WTC11 (cell line): Measurements from ENCODE around the gene LCP1. TPM values are rescaled to one million over a fixed set of nuclear protein-coding genes. Genes with fewer than 3 reads are reported as not detected.

Source experiments
- ATAC-seq: fragments of 200-7000 bp; cut with Tn5 transposase; 2 replicates; pipeline ENCODE4 v1.10.0; 2021; ENCODE audit warnings: mild to moderate bottlenecking, moderate library complexity
- CTCF ChIA-PET: fragments of 300-600 bp; sonication (Branson Sonifier 250); formaldehyde crosslinking; loops from one replicate; lab custom pipeline; 2021; ENCODE audit warnings: antibody characterized with exemption; lab: Charles Lee
- POLR2A ChIA-PET: fragments of 350-600 bp; sonication (Branson Sonifier 250); formaldehyde crosslinking; loops from one replicate; lab custom pipeline; 2021; ENCODE audit warnings: antibody characterized with exemption; lab: Charles Lee
- DNase-seq: peaks from one replicate; pipeline ENCODE4 v3.0.0; 2021; ENCODE audit warnings: low spot score
- H3K27ac Mint-ChIP-seq: 2 replicates; pipeline ENCODE4 v1.8.0; 2021; ENCODE audit warnings: mixed read lengths
- H3K27me3 Mint-ChIP-seq: 2 replicates; pipeline ENCODE4 v1.8.0; 2021; ENCODE audit warnings: low read depth, mild to moderate bottlenecking, moderate library complexity, mixed read lengths
- H3K36me3 Mint-ChIP-seq: 2 replicates; pipeline ENCODE4 v1.8.0; 2021; ENCODE audit warnings: mixed read lengths
- H3K4me1 Mint-ChIP-seq: 2 replicates; pipeline ENCODE4 v1.8.0; 2022; ENCODE audit warnings: mixed read lengths
- H3K4me3 Mint-ChIP-seq: 2 replicates; pipeline ENCODE4 v1.8.0; 2021; ENCODE audit warnings: mild to moderate bottlenecking, moderate library complexity, mixed read lengths
- H3K9me3 Mint-ChIP-seq: 2 replicates; pipeline ENCODE4 v1.8.0; 2021; ENCODE audit warnings: mixed read lengths
- ATF1 ChIP-seq: sonication (generic); formaldehyde crosslinking; IDR thresholded peaks from 2 replicates; pipeline ENCODE4 v1.8.1; 2023; ENCODE audit warnings: mild to moderate bottlenecking, moderate library complexity, missing genetic modification reagents
- CREB1 ChIP-seq: sonication (generic); formaldehyde crosslinking; IDR thresholded peaks from 2 replicates; pipeline ENCODE4 v1.8.0; 2023; ENCODE audit warnings: mild to moderate bottlenecking, missing genetic modification reagents
- CREM ChIP-seq: sonication (generic); formaldehyde crosslinking; IDR thresholded peaks from 2 replicates; pipeline ENCODE4 v1.8.1; 2022; ENCODE audit warnings: mild to moderate bottlenecking, missing genetic modification reagents, moderate library complexity
- E2F1 ChIP-seq: sonication (generic); formaldehyde crosslinking; IDR thresholded peaks from 2 replicates; pipeline ENCODE4 v1.8.0; 2022; ENCODE audit warnings: mild to moderate bottlenecking, missing genetic modification reagents
- E2F5 ChIP-seq: sonication (generic); formaldehyde crosslinking; IDR thresholded peaks from 2 replicates; pipeline ENCODE4 v1.8.1; 2022; ENCODE audit warnings: mild to moderate bottlenecking, moderate library complexity, missing genetic modification reagents
- GABPB1 ChIP-seq: sonication (generic); formaldehyde crosslinking; IDR thresholded peaks from 2 replicates; pipeline ENCODE4 v1.8.1; 2023; ENCODE audit warnings: mild to moderate bottlenecking, missing genetic modification reagents
- IRF2 ChIP-seq: sonication (generic); formaldehyde crosslinking; IDR thresholded peaks from 2 replicates; pipeline ENCODE4 v1.8.0; 2022; ENCODE audit warnings: low read depth, missing genetic modification reagents, borderline replicate concordance
- JAZF1 ChIP-seq: fragments of 250-450 bp; sonication (Bioruptor Pico); IDR thresholded peaks from 2 replicates; pipeline ENCODE4 v1.9.0; 2021; ENCODE audit warnings: moderate library complexity, mild to moderate bottlenecking, inconsistent platforms
- MXD4 ChIP-seq: fragments of 250-450 bp; sonication (Bioruptor Pico); IDR thresholded peaks from 2 replicates; pipeline ENCODE4 v1.8.0; 2021; ENCODE audit warnings: mild to moderate bottlenecking, moderate library complexity, borderline replicate concordance
- NFATC4 ChIP-seq: fragments of 250-450 bp; sonication (Bioruptor Pico); IDR thresholded peaks from 2 replicates; pipeline ENCODE4 v1.9.0; 2021; ENCODE audit warnings: mild to moderate bottlenecking
- NR2C2 ChIP-seq: sonication (generic); formaldehyde crosslinking; IDR thresholded peaks from 2 replicates; pipeline ENCODE4 v1.8.0; 2022; ENCODE audit warnings: mild to moderate bottlenecking, missing genetic modification reagents
- OVOL2 ChIP-seq: fragments of 250-450 bp; sonication (Bioruptor Pico); IDR thresholded peaks from 2 replicates; pipeline ENCODE4 v1.9.0; 2021; ENCODE audit warnings: mild to moderate bottlenecking, borderline replicate concordance
- PRRX2 ChIP-seq: fragments of 250-450 bp; sonication (Bioruptor Pico); IDR thresholded peaks from 2 replicates; pipeline ENCODE4 v1.8.0; 2021; ENCODE audit warnings: mild to moderate bottlenecking
- SOX15 ChIP-seq: fragments of 250-450 bp; sonication (Bioruptor Pico); IDR thresholded peaks from 2 replicates; pipeline ENCODE4 v1.9.0; 2021; ENCODE audit warnings: mild to moderate bottlenecking
- TEAD1 ChIP-seq: sonication (generic); formaldehyde crosslinking; IDR thresholded peaks from 2 replicates; pipeline ENCODE4 v1.8.0; 2022; ENCODE audit warnings: mild to moderate bottlenecking, missing genetic modification reagents
- TP53 ChIP-seq: sonication (generic); formaldehyde crosslinking; IDR thresholded peaks from 2 replicates; pipeline ENCODE4 v1.8.1; 2023; ENCODE audit warnings: mild to moderate bottlenecking, missing genetic modification reagents
- ZNF263 ChIP-seq: sonication (generic); formaldehyde crosslinking; IDR thresholded peaks from 2 replicates; pipeline ENCODE4 v1.8.1; 2022; ENCODE audit warnings: low read depth, mild to moderate bottlenecking, moderate library complexity, missing genetic modification reagents
- total RNA-seq: library from RNA; stranded (reverse); gene quantifications from 3 replicates; pipeline ENCODE4 v1.2.3, GENCODE V29; 2021
- TF ChIP-seq, protein P1 (sequence below): sonication (generic); formaldehyde crosslinking; IDR thresholded peaks from 2 replicates; pipeline ENCODE4 v1.8.0; 2023; ENCODE audit warnings: mild to moderate bottlenecking, missing genetic modification reagents
- TF ChIP-seq, protein P2 (sequence below): fragments of 200-600 bp; IDR thresholded peaks from 2 replicates; pipeline ENCODE4 v1.8.0; 2022; ENCODE audit warnings: antibody characterized with exemption
- TF ChIP-seq, protein P3 (sequence below): sonication (generic); formaldehyde crosslinking; IDR thresholded peaks from 2 replicates; pipeline ENCODE4 v1.8.1; 2022; ENCODE audit warnings: low read depth, mild to moderate bottlenecking, moderate library complexity, missing genetic modification reagents, borderline replicate concordance
- TF ChIP-seq, protein P4 (sequence below): sonication (generic); formaldehyde crosslinking; conservative IDR thresholded peaks from 2 replicates; pipeline ENCODE4 v1.8.1; 2023; ENCODE audit warnings: mild to moderate bottlenecking, low read depth, missing genetic modification reagents, moderate library complexity
- TF ChIP-seq, protein P5 (sequence below): sonication (generic); formaldehyde crosslinking; IDR thresholded peaks from 2 replicates; pipeline ENCODE4 v1.8.1; 2023; ENCODE audit warnings: mild to moderate bottlenecking, missing genetic modification reagents

LCP1 gene
- total RNA-seq, 1 experiment from 2014 or later: 3.2 TPM

DNA sequence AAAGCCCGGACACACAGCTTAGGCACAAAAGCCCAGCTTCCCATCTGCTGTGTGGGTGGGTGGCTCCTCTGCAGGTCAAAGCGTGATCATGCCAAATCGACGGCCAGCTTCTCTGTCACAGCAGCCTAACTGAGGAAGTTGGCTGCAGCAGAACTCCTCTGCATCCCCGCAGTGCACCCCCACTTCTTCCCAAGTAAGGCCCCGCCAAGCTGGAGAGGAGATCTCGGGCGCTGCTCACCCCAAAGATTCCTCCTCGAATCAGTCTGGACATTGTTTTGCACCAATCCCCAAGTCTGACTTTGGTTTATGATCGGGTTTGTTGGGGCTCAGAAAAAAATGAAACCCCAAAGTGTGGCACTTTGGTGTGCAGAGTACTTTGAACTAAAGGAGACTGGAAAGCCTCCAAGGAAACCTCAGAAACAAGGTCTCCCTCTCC, 57.4 kb downstream of the LCP1 start (continued):
- TF ChIP-seq PRRX2 (CRISPR knock-in tag) (no peak), ATF1 (CRISPR knock-in tag) (no peak), JAZF1 (CRISPR knock-in tag) (no peak), SOX15 (no peak), E2F5 (CRISPR knock-in tag) (no peak), GABPB1 (CRISPR knock-in tag) (no peak)
- TF ChIP-seq, protein P1, sequence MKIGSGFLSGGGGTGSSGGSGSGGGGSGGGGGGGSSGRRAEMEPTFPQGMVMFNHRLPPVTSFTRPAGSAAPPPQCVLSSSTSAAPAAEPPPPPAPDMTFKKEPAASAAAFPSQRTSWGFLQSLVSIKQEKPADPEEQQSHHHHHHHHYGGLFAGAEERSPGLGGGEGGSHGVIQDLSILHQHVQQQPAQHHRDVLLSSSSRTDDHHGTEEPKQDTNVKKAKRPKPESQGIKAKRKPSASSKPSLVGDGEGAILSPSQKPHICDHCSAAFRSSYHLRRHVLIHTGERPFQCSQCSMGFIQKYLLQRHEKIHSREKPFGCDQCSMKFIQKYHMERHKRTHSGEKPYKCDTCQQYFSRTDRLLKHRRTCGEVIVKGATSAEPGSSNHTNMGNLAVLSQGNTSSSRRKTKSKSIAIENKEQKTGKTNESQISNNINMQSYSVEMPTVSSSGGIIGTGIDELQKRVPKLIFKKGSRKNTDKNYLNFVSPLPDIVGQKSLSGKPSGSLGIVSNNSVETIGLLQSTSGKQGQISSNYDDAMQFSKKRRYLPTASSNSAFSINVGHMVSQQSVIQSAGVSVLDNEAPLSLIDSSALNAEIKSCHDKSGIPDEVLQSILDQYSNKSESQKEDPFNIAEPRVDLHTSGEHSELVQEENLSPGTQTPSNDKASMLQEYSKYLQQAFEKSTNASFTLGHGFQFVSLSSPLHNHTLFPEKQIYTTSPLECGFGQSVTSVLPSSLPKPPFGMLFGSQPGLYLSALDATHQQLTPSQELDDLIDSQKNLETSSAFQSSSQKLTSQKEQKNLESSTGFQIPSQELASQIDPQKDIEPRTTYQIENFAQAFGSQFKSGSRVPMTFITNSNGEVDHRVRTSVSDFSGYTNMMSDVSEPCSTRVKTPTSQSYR (CRISPR knock-in tag): no peak
- TF ChIP-seq, protein P2, sequence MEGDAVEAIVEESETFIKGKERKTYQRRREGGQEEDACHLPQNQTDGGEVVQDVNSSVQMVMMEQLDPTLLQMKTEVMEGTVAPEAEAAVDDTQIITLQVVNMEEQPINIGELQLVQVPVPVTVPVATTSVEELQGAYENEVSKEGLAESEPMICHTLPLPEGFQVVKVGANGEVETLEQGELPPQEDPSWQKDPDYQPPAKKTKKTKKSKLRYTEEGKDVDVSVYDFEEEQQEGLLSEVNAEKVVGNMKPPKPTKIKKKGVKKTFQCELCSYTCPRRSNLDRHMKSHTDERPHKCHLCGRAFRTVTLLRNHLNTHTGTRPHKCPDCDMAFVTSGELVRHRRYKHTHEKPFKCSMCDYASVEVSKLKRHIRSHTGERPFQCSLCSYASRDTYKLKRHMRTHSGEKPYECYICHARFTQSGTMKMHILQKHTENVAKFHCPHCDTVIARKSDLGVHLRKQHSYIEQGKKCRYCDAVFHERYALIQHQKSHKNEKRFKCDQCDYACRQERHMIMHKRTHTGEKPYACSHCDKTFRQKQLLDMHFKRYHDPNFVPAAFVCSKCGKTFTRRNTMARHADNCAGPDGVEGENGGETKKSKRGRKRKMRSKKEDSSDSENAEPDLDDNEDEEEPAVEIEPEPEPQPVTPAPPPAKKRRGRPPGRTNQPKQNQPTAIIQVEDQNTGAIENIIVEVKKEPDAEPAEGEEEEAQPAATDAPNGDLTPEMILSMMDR: no peak

DNA sequence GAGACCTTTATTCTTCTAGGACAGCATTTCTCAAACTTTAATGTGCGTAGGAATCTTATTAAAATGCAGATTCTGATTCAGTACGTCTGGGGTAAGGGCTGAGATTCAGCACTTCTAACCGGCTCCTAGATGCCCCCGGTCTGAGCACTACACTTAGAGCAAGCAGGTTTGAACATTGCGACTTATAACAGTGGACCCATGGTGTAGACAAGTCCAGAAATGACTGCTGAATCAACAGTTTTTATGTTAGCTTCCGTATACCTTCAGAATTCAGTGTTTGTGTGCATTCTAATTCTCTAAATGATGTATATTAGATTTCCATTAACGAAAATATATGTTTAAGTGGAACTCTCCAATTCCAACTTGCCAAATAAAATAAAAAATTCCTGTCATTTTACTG, 59.7 kb downstream of the LCP1 start:
- DNase-seq (no peak), ATAC-seq (no peak)
- CTCF ChIA-PET: no interaction called here
- TF ChIP-seq OVOL2 (no peak), GABPB1 (CRISPR knock-in tag) (no peak), MXD4 (no peak), TP53 (CRISPR knock-in tag) (no peak), NFATC4 (no peak)
- TF ChIP-seq, protein P3, sequence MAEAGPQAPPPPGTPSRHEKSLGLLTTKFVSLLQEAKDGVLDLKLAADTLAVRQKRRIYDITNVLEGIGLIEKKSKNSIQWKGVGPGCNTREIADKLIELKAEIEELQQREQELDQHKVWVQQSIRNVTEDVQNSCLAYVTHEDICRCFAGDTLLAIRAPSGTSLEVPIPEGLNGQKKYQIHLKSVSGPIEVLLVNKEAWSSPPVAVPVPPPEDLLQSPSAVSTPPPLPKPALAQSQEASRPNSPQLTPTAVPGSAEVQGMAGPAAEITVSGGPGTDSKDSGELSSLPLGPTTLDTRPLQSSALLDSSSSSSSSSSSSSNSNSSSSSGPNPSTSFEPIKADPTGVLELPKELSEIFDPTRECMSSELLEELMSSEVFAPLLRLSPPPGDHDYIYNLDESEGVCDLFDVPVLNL: no peak
- Mint-ChIP-seq H3K9me3 (peaks cover 11% of the 10 kb centered on the region), H3K4me1 (peaks cover 24% of the 10 kb centered on the region), H3K4me3 (no peak overlapping the region), H3K27ac (no peak overlapping the region), H3K27me3 (no peaks in the 10 kb centered on the region), H3K36me3 (no peaks in the 10 kb centered on the region)
- POLR2A ChIA-PET: no interaction called here

- H3K36me3 Mint-ChIP-seq: no peaks in the 10 kb centered on the region
- H3K27me3 Mint-ChIP-seq: no peaks in the 10 kb centered on the region
- no peak overlapping the region for H3K27ac Mint-ChIP-seq
- H3K4me1 Mint-ChIP-seq: peaks cover 24% of the 10 kb centered on the region
- ChIA-PET CTCF (interaction anchor here (0.6 kb wide), 1 partner anchor 63 kb away, joined by 3 read pairs; no protein-coding TSS in a partner anchor), POLR2A (interaction anchor here (0.6 kb wide), 1 partner anchor 44 kb away, joined by 3 read pairs; no protein-coding TSS in a partner anchor)
- H3K9me3 Mint-ChIP-seq: peaks cover 11% of the 10 kb centered on the region
- ATAC-seq: no peak
- H3K4me3 Mint-ChIP-seq: no peak overlapping the region
- DNase-seq: no peak
- no peak for TF ChIP-seq MXD4
- no peak for TF ChIP-seq CREM
- TF ChIP-seq IRF2 (CRISPR knock-in tag): no peak
- TF ChIP-seq, protein P4, sequence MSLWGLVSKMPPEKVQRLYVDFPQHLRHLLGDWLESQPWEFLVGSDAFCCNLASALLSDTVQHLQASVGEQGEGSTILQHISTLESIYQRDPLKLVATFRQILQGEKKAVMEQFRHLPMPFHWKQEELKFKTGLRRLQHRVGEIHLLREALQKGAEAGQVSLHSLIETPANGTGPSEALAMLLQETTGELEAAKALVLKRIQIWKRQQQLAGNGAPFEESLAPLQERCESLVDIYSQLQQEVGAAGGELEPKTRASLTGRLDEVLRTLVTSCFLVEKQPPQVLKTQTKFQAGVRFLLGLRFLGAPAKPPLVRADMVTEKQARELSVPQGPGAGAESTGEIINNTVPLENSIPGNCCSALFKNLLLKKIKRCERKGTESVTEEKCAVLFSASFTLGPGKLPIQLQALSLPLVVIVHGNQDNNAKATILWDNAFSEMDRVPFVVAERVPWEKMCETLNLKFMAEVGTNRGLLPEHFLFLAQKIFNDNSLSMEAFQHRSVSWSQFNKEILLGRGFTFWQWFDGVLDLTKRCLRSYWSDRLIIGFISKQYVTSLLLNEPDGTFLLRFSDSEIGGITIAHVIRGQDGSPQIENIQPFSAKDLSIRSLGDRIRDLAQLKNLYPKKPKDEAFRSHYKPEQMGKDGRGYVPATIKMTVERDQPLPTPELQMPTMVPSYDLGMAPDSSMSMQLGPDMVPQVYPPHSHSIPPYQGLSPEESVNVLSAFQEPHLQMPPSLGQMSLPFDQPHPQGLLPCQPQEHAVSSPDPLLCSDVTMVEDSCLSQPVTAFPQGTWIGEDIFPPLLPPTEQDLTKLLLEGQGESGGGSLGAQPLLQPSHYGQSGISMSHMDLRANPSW (CRISPR knock-in tag): no peak
- no peak for TF ChIP-seq NR2C2 (CRISPR knock-in tag)
- no peak for TF ChIP-seq CREB1
- no peak for TF ChIP-seq E2F1
- TF ChIP-seq SOX15: no peak
- TF ChIP-seq TEAD1 (CRISPR knock-in tag): no peak
- TF ChIP-seq, protein P5, sequence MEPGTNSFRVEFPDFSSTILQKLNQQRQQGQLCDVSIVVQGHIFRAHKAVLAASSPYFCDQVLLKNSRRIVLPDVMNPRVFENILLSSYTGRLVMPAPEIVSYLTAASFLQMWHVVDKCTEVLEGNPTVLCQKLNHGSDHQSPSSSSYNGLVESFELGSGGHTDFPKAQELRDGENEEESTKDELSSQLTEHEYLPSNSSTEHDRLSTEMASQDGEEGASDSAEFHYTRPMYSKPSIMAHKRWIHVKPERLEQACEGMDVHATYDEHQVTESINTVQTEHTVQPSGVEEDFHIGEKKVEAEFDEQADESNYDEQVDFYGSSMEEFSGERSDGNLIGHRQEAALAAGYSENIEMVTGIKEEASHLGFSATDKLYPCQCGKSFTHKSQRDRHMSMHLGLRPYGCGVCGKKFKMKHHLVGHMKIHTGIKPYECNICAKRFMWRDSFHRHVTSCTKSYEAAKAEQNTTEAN: no peak
- TF ChIP-seq ZNF263: no peak
Measured at GRCh38 chr13:46121597-46122163, 60.3 kb downstream of the LCP1 start.
